Astrocyte (in vitro differentiated cells and primary cell): ENCODE measurements around the gene CARS1.

Source experiments
- CTCF ChIP-seq: IDR thresholded peaks from 2 replicates; pipeline ENCODE4 v1.5.1; 2011; ENCODE audit warnings: low read depth, mild to moderate bottlenecking, inconsistent platforms, low read length, moderate library complexity; ENCODE audit not compliant: insufficient read depth
- EZH2 ChIP-seq: IDR thresholded peaks from 2 replicates; pipeline ENCODE4 v1.6.1; 2012; ENCODE audit warnings: mild to moderate bottlenecking, low read length, inconsistent platforms; ENCODE audit not compliant: insufficient read depth

- TF ChIP-seq CTCF = no peak
- no peak for TF ChIP-seq EZH2
Measured at GRCh38 chr11:3077189-3077836, 20.1 kb upstream of the CARS1 start.
